Kasumi-1 (cell line): ENCODE measurements around the gene EPHA6.
A peak's percentile ranks its signal among the peaks of the same experiment; 100 is the strongest.

Experiments used
- DNase-seq, 2 experiments: peaks; one replicate each; lab custom pipeline; 2025; lab: John Stamatoyannopoulos, UW

Gene EPHA6

DNA sequence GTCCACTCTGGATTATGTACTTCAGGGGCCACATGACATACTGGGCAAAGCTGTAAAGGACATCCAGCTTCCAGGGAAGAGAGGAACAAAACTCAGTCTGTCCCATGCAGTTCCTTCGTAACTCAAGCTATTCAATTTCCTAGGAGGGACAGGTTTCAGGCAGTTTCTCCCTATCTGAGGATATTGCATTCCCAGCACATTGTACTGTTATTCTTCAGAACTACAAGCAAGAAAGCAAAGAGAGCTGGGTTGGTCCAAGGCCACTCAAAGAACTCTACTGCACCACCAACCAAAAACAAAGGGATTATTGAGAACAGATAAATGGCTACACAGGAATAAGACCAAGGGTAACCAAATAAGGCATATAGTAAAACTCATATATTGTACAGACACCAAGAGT, 832.5 kb downstream of the EPHA6 start:
- DNase-seq, result no peak

GRCh38 chr3:97647441-97647982, 833.1 kb downstream of the EPHA6 start:
- DNase-seq, result no peak

GRCh38 chr3:97655971-97656370, 841.6 kb downstream of the EPHA6 start:
- no peak for DNase-seq

DNA sequence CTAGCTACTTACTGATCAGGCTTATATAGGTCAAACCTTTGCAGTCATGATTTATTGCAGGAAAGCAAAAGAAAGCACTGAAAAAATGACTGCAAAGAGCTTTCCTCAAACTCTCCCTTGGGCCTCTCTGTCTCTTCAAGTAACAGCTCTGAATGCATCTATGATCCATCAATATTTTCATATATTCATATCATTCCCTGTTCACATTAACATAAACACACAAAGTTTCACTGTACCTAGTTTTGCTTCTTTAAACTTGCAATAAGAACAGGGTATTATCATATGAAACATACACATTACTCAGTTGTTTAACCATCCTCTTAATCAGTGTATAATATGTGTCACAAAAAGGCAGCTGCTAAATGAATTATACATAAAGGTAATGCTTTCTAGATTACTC, 842.2 kb downstream of the EPHA6 start:
- DNase-seq, result no peak

- peak; percentile 68 to 70 for DNase-seq
Measured at GRCh38 chr3:97658668-97659285, 844.4 kb downstream of the EPHA6 start.

- no peak for DNase-seq
Measured at GRCh38 chr3:97662264-97662663, 847.9 kb downstream of the EPHA6 start.

GRCh38 chr3:97662762-97663161, 848.4 kb downstream of the EPHA6 start:
- DNase-seq, result no peak

- DNase-seq, result no peak
Measured at GRCh38 chr3:97665896-97666295, 851.5 kb downstream of the EPHA6 start.

GRCh38 chr3:97670952-97671351, 856.6 kb downstream of the EPHA6 start:
- DNase-seq, result no peak

DNA sequence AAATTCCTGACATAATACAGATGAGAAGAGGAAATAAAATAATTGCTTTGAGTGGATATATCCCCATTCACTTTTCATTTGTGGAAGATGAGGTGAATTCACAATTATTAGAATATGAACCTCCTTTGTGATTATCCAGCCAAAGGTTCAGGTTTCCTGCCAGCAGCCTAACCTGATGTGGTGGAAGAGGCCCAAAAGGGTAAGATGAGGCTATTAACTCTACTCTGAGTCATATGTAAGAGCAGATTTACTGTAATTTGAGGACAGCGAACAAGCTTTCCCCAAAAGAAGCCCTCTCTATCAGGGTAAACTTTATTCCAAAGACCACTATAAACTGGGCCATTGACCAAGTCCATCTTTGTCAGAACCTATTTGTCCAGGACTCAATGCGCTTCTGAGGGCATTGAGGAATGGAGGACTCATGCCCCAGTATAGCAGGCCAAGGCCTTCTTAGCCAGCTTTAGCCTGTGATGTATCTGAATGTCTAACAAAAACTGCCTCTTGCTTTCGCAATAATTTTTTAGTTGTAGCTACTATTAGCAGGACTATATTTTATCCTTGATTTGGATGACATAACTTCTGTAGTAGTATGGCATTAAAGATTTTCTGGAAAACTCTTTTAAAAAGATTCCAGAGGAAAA, 859.1 kb downstream of the EPHA6 start:
- DNase-seq, result no peak

DNA sequence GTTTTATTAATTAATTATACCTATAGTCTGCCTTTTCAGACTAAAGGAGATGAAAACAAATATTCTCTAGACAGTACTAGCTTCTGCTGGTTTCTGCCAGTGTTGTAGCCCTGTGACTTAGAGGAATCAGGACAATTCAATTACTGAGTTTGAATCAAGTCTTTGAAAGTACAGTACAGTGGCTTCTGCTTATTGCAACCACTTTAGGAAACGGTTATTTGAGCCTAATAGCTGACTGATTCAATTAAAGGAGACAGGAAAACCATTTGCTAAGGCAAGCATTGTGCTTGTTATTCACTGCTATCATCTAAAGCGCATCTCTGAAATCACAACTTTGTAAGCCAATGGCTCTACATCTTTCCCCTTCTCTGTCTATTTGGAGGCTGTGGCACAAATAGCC, 860.1 kb downstream of the EPHA6 start:
- DNase-seq, result no peak

GRCh38 chr3:97680210-97680609, 865.8 kb downstream of the EPHA6 start:
- DNase-seq, result no peak

GRCh38 chr3:97680696-97681095, 866.3 kb downstream of the EPHA6 start:
- DNase-seq, result no peak

- DNase-seq, result no peak
Measured at GRCh38 chr3:97684490-97684889, 870.1 kb downstream of the EPHA6 start.

GRCh38 chr3:97686258-97686657, 871.9 kb downstream of the EPHA6 start:
- no peak for DNase-seq

GRCh38 chr3:97687734-97688133, 873.3 kb downstream of the EPHA6 start:
- no peak for DNase-seq

- no peak for DNase-seq
Measured at GRCh38 chr3:97689111-97689510, 874.7 kb downstream of the EPHA6 start.

- DNase-seq, result no peak
Measured at GRCh38 chr3:97689962-97690361, 875.6 kb downstream of the EPHA6 start.

DNA sequence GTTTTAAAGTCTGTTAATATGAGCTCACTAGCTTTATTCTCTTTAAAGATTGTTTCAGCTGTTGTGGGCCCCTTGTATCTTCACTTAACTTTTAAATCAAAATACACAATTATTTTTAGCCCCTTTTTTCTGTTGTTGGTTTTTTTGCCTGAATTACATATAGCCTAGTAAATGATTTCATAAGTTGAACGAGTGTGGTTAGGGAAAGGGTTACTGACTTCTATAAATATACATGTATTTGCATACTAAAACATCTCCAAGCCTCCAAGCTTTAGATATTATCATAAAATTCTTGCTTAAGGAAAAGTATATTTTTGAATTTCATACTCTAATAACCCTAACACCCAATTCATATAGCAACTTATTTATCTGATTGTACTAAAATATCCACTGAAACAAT, 877.0 kb downstream of the EPHA6 start:
- no peak for DNase-seq

GRCh38 chr3:97692389-97692788, 878.0 kb downstream of the EPHA6 start:
- no peak for DNase-seq

GRCh38 chr3:97692831-97693230, 878.4 kb downstream of the EPHA6 start:
- no peak for DNase-seq

- no peak for DNase-seq
Measured at GRCh38 chr3:97694876-97695275, 880.5 kb downstream of the EPHA6 start.

GRCh38 chr3:97698691-97699090, 884.3 kb downstream of the EPHA6 start:
- no peak for DNase-seq

DNA sequence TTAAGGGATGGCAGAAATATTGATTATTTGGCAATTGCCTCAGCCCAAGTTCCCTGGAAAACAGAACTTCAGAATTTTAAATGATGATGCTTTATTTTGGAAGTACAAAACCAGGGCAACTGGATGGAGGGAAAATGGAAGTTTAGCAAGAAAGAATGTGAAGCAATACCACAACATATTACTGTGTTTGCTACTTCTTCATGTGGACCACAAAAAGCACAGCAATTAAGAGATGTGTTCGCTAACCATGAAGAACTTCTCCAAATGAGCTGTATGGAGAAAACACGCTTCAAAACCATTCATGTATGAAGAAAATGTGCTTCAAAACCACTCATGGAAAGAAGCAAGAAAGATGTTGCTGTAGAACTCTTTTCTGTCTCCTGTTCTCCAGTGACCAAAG, 885.5 kb downstream of the EPHA6 start:
- DNase-seq, result no peak
